Measurements from ENCODE around the gene TBATA.

DNA sequence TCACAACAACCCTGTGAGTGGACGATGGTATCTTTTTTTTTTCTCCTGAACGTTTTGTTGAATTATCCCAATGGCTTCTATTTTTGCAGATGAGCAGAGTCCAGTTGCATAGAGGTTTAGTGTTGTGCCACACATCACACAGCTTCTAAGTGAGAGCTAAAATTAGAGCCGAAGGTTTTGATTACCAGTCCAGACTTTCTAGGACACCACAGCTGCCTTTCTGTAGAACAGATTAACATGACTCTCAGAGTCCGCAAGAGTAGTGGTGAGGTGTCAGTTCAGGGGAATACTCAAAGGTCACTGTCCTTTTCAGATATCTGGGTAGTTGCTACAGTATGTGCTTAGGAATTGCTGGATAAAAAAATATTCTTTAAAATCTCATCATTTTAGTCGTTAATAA, 44.4 kb upstream of the TBATA start:
- TF ChIP-seq, protein P1, sequence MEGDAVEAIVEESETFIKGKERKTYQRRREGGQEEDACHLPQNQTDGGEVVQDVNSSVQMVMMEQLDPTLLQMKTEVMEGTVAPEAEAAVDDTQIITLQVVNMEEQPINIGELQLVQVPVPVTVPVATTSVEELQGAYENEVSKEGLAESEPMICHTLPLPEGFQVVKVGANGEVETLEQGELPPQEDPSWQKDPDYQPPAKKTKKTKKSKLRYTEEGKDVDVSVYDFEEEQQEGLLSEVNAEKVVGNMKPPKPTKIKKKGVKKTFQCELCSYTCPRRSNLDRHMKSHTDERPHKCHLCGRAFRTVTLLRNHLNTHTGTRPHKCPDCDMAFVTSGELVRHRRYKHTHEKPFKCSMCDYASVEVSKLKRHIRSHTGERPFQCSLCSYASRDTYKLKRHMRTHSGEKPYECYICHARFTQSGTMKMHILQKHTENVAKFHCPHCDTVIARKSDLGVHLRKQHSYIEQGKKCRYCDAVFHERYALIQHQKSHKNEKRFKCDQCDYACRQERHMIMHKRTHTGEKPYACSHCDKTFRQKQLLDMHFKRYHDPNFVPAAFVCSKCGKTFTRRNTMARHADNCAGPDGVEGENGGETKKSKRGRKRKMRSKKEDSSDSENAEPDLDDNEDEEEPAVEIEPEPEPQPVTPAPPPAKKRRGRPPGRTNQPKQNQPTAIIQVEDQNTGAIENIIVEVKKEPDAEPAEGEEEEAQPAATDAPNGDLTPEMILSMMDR (IDR thresholded peaks at IDR 0.05; ENCODE audit: low read length), result no peak
- no peak for TF ChIP-seq EZH2 (IDR thresholded peaks at IDR 0.05; ENCODE audit: borderline replicate concordance, low read length)

Measured in OCI-LY1 (cell line).